TTC549 (cell line): ENCODE results near the gene POLR3H.
"Not testable (repeated sequence)": the region's sequence is repeated elsewhere in the genome, so short reads cannot be mapped to it uniquely, and the experiment has no call there.

Experiments used
- FAIRE-seq: peaks from 2 replicates; lab custom pipeline; 2012; peaks lifted over from hg19 to GRCh38; lab: Jason Lieb, UNC

POLR3H gene

DNA sequence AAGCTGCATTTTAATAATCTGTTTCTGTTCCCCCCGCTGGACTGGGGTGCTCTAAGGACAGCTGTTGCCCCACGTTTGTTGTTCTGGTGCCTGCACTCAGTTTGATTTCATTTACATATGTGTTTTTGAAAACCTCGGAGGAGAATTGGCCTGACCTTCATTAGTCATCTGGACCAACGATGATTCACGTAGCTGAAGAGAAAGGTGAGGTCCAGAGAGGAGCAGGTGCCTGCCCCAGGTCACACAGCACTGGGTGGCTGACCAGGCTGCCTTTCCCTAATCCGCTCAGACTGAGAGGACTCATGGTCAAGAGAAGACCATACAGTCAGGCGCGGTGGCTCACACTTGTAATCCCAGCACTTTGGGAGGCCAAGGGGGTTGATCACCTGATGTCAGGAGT lies 20.3 kb upstream of the POLR3H start:
- no peak for FAIRE-seq

DNA sequence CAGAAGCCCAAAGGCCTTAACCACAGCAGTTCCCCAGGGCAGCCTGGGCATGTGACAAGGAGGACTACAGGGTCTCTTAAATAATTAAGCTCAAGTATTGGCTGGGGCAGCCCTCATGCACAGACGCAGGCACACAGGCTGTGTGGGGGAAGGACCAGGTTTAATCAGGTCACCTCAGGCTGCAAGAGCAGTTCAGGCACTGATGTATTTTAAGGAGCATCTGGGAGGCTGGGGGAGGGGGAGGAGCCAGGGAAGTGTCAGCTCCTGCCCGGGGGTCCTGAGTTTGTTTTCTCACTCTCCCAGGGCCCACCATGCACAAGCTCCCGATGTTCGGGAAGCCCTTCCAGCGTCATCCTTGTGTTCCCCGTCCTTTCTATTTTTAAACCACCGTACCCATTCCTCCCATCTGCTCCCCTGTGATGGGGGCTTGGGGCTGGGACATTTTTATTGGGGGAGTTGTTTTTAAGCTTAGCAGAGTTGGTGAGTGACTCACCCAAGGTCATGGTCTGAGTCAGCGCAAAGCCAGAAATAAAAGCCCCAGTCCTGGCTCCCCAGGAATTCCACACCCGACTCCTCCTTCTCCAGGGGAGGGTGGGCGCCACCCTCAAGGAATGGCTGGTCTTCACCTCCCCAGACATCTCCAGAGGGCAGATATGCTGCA lies 18.9 kb upstream of the POLR3H start:
- no peak for FAIRE-seq

DNA sequence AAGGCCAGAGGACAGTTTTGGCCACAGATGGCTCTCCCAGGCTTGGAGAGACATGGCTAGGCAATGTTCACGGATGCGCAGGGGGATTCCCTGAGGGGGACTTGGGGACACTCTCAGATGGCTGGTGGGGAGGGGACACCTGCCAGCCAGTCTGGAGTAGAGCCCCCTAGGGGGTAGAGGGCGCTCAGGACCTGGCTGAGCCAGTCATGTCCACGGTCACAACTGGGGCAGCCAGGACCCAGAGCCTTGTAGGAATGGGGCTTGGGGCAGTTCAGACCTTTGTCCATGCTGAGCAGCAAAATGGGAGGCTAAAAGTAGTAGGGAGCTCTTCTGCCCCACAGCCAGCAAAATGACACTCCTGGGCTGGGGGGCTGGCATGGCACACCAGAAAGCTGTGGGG lies 18.2 kb upstream of the POLR3H start:
- no peak for FAIRE-seq

DNA sequence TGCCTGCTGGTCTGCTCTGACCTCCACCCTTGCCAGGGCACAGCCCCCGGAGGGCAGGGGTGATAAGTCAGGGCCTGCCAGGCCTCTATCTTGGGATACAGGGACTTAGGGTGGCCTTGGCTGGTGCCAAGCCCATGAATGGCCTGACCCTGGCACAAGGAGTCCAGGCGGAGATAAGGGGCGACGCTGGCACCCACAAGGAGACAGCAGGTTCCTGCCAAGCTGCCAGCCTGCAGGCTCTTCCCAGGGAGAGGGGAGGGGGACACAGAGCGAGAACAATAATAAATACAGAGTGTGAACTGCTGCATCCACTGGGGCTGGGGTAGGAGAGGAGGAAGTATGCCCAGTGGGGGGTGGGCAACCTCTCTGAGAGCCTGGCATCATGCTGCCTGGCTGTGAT lies 17.5 kb upstream of the POLR3H start:
- no peak for FAIRE-seq

DNA sequence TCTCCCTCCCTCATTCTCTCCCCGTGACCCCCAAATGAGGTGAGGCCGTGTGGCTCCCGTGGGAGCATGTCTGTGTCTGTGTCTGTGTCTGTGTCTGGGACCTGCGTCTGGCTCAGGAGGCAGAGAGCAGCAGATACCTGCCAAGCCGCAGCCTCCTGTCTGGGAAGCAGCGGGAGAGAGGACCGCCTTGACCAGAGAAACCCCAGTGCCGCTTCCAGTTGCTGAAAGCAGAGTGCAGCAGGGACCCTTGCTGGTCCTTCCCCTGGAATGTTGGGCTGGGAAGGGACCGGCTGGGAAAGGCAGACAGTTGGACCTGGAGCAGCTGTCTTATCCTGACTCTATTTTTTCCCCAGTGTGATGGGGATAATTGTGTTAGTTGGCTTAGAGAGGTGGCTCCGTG lies 17.1 kb upstream of the POLR3H start:
- no peak for FAIRE-seq

DNA sequence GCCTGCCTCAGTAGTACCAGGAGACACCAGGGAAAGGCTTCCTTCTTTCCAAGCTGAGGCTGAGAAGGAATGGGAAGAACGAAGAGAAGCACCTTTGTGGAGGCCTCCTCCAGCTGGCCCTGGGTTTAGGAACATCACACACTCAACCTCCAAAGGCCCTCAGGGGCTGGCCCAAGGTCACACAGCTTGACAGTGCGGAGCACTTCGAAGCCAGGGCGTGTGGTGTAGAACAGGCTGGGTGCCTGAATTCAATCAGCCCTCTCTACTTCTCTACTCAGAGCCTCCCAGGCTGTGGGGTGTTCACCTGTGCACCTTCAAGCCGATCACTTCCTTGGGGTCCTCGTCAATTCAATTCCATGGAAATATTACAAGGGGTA lies 15.8 kb upstream of the POLR3H start:
- FAIRE-seq, result no peak

DNA sequence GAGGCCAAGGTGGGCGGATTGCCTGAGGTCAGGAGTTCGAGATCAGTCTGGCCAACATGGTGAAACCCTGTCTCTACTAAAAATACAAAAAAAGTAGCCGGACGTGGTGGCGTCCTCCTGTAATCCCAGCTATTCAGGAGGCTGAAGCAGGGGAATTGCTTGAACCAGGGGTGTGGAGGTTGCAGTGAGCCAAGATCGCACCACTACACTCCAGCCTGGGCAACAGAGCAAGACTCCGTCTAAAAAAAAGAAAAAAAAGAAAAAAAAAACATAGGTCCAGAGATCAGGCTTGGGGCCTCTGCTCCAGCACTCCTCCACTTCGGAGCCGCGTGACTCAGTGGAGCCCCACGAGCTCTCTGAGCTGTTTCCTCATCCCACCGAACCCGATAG lies 14.0 kb upstream of the POLR3H start:
- not testable (repeated sequence) for FAIRE-seq

DNA sequence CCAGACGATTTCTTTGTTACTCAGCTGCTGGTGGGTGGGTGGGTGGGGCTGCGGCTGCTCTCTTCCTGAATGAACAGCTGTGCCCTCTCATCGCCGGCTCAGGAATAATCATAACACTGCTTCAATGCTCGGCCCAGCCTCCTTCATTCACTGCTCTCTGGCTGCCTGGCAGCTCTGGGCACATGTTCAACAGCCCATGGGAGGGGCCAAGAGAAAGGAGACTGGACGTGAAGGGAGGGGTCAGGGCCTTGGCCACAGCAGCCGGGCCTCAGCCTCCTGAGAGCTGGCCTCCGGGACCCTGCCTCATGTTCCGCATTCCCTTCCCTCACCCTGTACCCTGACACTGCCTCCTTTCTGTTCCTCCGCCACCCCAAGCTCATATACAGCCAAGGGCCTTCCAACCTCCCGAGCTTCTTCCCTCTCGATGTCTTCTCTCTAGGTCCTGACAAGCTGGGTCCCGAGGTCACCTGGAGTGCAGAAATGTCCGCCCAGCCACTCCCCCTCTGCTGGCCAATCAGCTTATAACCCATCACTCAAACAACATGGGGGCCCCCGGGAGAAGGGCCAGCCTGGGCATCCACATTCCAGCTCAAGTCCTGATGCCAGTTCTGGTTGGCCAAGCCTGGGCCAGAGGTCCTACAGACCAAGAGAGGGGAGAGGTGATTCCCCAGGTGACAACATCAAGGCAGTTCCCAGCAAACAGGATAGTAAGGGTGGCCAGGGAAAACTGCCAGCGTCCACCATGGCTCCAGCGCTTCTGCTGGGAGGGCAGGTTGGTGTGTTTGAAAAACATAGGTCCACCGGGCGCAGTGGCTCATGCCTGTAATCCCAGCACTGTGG lies 13.4 kb upstream of the POLR3H start:
- FAIRE-seq, result no peak

DNA sequence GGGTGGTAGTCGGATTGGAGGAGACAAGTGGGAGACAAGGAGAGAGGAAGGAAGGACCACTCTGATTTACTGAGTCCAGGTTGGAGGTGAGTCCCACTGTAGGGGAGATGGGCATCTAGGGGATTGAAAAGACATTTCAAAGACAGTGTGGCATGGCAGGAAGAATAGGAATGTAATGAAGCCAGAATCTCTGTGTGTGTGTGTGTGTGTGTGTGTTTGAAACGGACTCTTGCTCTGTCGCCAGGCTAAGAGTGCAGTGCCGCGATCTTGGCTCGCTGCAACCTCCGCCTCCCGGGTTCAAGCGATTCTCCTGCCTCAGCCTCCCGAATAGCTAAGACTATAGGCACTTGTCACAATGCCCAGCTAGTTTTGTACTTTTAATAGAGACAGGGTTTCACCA lies 12.3 kb upstream of the POLR3H start:
- no peak for FAIRE-seq

DNA sequence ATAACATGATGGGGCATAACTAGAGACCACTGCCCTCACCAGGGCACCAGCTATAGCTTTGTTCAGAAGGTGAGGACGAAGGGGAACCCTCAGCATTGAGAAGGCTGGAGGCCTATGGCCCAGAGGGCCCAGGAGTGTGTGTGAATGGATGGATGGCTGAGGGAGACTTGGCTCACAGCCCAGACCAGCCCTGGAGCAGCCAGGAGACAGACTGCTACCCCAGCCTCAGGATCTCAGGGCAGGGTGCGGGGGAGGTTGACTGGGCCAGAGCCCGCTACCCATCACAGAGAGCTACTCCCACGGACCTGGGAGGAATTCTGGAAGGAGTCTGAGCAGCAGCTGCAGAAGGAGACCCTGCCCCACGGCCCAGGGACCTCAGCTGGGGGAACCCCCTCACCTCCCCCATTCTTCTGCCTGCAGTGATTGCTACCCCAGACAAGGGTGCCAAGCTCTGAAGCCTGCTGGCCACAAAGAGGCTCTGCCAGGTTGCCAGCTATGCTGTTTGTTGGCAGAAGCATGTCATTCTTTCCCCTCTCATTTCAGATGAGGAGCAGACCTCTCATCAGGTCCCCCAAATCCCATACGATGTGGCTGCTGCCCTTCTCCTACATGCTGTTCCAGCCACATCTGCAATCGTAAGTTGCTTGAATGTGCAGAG lies 11.2 kb upstream of the POLR3H start:
- FAIRE-seq, result no peak

DNA sequence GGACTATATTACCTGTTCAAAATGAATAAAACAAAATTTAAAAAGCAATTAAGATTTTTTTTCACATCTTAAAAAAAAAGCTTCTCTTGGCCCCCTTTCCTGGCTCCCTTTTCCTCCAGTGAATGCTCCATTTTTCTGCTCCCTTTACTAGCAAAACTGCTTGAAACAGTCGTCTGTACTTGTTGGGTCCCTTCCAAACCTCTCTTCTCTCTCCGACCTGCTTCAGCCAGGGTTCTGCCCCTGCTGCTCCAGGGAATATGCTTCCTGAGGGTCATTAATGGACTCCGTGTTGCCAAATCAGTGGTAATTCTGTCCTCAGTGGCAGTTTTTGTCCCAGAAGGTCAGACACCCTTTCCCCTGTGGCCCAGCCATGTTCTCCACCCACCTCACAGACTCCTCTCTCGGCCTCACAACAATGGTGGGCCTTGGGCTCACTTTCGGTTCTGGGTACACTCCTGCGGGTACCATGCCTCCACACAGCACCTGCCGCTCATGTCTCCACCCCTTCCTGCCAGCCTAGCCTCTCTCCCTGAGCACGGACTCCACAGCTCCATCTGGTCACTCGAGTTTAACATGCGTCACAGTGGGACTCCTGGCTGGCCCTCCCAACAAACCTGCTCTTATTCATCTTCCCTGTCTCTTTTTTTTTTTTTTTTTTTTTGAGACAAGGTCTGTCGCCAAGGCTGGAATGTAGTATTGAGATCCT lies 7.8 kb upstream of the POLR3H start:
- no peak for FAIRE-seq

DNA sequence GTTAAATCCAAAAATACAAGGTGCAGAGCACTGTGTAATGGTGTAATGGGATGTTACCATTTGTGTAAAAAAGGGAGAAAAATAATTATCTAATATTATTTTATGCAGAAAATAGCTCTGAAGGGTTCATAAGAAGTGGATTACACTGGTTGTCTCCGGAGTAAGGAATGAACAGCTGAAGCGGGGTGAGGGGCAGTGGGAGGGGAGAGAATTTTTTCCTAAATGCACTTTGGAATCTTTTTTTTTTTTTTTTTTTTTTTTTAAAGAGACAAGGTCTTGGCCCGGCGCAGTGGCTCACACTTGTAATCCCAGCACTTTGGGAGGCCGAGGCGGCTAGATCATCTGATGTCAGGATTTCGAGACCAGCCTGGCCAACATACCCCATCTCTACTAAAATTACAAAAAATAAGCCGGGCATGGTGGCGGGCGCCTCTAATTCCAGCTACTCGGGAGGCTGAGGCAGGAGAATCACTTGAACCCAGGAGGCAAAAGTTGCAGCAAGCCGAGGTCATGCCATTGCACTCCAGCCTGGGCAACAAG lies 6.8 kb upstream of the POLR3H start:
- no peak for FAIRE-seq

DNA sequence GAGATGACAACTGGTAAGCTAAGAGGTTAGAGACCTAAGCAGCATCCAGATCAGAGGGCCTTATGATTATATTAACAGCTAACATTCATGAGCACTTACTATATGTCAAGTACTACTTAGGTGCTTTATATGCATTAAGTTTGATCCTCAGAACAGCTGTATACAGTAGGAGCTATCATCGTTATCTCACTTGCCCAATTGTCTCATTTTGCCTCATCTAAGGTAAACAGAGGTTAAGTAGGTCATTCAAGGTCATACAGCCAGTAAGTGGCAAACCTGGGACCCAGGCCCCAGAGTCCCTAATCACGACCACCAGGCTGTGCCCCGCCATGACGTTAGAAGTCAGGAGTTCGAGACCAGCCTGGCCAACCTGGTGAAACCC lies 4.6 kb upstream of the POLR3H start:
- FAIRE-seq, result no peak

DNA sequence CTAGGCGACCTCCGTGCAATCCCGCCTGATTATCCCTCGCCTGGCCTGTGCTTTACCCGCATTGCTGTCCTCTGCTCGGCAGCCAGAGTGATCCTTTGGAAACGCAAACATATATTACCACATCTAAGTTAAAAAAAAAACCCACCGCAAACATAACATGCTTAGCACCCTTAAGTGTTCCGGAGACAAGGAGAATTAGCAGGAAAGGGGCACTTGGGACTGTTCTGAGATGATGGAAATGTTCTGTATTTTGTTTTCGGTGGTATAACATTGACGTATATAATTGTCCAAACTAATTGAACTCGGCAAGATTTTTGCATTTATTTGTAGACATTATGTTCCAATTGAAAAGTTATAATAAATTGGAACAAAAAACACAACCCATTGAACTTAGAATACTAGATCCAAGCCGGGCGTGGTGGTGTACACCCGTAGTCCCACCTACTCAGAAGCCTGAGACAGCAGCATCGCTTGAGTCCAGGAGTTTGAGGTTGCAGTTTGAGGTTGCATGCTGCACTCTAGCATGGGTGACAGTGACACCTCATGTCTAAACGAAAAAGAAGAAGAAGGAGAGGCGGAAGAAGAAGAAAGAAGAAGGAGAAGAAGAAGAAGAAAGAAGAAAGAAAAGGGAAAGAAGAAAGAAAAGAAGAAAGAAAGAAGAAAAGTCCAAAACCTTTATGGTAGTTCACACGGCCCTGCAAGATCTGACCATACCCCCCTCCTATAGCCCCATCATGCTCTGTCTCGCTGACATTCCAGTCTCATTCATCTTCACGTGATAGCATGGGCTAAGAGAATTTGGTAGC lies 604 bp upstream of the POLR3H start:
- FAIRE-seq, result no peak

DNA sequence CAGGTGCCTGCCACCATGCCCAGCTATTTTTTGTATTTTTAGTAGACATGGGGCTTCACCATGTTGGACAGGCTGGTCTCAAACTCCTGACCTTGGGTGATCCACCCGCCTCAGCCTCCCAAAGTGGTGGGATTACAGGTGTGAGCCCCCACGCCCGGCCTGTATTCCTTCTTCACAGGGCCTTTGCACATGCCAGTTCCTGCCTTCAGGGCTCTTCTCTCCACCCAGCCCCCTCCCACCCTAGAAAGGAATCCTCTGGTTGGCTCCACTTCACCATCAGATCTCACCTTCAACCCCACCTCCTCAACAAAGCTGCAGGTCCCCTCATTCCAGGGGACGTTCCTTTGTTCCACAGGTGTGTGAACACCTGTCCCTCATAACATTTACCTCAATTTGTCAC lies 2.0 kb downstream of the POLR3H start:
- no peak for FAIRE-seq

DNA sequence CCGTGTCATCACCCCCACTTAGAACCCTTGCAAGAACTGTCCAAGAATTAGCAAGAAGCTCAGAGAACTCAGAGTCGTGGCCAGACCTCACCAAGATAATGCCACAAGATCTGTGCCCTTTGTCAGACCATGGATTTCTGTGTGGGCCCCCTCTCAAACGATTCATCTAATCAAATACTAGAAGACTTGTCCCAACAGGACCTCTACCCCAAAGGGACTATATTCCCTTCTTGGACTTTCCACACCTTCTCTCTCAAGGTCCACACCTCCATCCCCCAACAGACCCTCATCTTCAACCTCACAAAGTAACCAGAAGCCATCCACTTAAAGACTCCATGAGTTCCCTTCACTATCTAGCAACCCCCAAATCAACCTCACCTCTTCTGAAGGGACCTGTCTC lies 2.8 kb downstream of the POLR3H start:
- no peak for FAIRE-seq

DNA sequence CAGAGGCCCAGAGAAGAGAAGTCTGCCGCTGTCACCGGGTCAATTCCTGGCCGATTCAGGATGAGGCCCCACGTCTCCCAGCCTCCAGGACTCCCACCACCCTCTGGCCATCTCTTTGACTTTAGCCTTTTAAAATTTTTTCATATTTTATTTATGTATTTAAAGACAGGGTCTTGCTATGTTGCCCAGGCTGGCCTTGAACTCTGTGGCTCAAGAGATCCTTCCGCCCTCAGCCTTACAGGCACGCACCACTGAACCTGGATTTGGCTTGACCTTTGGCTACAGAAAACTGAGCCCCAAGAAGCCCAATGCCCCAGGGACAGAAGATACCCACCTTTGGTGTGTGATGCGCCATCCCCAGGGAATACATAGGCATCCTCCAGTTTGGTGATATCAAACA lies 3.9 kb downstream of the POLR3H start:
- FAIRE-seq, result no peak

DNA sequence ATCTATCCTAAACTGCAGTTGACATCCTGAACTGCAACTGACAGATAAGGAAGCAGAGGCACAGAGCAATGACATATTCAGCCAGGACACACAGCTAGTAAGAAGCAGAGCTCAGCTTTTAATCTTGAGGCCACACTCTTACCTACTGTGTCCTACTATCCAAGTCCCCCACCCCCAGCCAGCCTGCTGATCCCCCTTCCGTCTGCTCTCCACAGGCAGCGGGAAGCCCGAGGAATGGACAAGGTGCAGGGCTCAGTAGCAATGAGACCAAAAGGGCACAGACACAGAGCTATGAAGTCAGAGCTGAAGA lies 4.3 kb downstream of the POLR3H start:
- no peak for FAIRE-seq

DNA sequence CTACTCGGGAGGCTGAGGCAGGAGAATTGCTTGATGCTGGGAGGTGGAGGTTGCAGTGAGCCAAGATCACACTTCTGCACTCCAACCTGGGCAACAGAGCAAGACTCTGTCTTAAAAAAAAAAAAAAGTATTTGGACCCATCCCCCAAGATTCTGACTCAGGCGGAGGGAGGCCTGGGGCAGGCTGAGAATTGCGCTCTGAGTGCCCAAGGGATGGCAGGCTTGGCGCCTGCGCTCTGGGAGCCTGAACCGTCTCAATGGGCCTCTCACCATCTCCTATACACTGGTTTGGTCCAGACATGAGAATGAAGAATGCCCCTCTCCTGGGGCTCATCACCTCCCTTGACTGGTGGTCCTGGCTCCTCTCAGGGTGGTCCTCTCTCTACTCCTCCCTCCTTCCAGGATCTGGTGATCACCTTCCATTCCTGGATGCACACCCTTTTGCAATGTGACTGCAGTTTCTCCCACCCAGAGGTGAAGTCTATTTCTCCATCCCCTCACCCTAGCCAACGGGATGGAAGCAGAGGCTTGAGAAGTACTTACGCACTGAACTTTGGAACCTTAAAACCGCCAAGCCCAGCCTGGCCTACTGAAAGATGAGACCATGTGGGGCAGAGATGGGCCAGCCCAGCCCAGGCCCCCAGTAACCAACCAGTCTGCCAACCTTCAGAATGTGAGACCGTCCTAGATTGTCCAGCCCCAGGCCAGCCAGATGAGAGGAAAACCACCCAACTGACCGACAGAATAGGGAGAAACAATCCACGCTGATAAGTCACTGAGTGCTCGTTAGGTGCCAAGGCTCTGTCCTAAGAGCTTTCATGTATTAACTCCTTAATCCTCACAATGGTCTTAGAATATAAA lies 4.9 kb downstream of the POLR3H start:
- no peak for FAIRE-seq

DNA sequence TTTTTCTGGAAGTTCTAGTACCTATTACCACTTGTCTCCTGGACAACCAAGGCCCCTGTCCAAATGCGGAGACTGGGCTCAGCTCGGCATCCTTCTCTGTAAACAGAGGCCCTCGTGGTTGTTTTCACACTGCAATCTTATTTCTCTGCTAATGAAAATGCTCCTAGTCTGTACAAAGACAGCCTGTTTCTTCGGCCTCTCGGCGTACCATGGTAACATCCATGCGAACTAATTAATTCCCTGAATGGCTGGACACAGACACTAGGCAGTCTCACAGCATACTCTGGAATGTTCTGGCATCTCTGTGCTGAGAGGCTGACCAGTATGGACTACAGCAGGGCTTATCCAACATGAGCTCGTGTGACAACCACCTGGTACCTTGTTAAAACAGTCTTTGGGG lies 5.7 kb downstream of the POLR3H start:
- no peak for FAIRE-seq

DNA sequence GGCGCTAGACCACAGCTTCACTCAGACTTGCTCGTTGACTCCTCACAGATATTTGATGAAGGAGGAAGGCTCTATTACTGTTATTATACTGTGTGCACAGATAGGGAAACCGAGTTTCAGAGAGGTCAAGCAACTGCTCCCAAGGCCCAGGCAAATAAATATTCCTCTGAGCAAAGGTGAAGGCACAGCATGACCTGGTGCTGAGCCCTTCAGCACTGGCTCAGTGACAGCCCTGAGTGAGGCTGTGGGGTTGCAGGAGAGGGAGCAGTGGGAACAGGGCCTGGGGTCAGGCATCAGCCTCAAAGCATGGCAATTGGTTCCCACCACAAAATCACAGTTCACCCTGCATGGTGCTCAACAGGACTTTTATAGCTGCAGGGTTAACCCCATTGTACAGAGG lies 7.1 kb downstream of the POLR3H start:
- FAIRE-seq, result no peak
